PFSK-1 (cell line): ENCODE data around the gene ETS2.

ENCODE experiments used
- FOXP2 ChIP-seq: optimal IDR thresholded peaks from 2 replicates; pipeline ENCODE3; 2011; ENCODE audit warnings: borderline replicate concordance, control low read depth, inconsistent platforms; ENCODE audit not compliant: insufficient read depth; ENCODE audit errors: extremely low read length, extremely low read depth
- POLR2AphosphoS5 ChIP-seq: IDR thresholded peaks from 2 replicates; pipeline ENCODE4 v1.6.1; 2012; ENCODE audit warnings: low read depth, mild to moderate bottlenecking, control low read depth, low read length, moderate library complexity
- REST ChIP-seq, 2 experiments: IDR thresholded peaks; 2 replicates each; pipeline versions ENCODE4 v1.6.1 to v1.8.0; 2011 to 2012; ENCODE audit warnings: low read depth in 2 of 2, low read length in 2 of 2, control low read depth in 1 of 2, inconsistent platforms in 1 of 2, mild to moderate bottlenecking in 1 of 2, moderate library complexity in 1 of 2; ENCODE audit not compliant: insufficient read depth in 1 of 2
- SIN3A ChIP-seq: IDR thresholded peaks from 2 replicates; pipeline ENCODE4 v1.6.1; 2012; ENCODE audit warnings: mild to moderate bottlenecking, low read length, moderate library complexity, borderline replicate concordance; ENCODE audit not compliant: insufficient read depth
- TAF1 ChIP-seq: IDR thresholded peaks from 2 replicates; pipeline ENCODE4 v1.6.1; 2012; ENCODE audit warnings: low read length, control low read depth, borderline replicate concordance; ENCODE audit not compliant: insufficient read depth

ETS2 gene

GRCh38 chr21:38814126-38815059, 8.7 kb downstream of the ETS2 start:
- TF ChIP-seq POLR2AphosphoS5: no peak
- no peak for TF ChIP-seq REST (IDR thresholded peaks at IDR 0.05; ENCODE audit: insufficient read depth in 1 of 2, low read depth in 2 of 2, low read length in 2 of 2)
- no peak for TF ChIP-seq FOXP2
- no peak for TF ChIP-seq TAF1
- no peak for TF ChIP-seq SIN3A

- TF ChIP-seq FOXP2 (no peak), REST (IDR thresholded peaks at IDR 0.05; ENCODE audit: insufficient read depth in 1 of 2, low read depth in 2 of 2, low read length in 2 of 2) (no peak), POLR2AphosphoS5 (no peak), SIN3A (no peak), TAF1 (no peak)
Observed at GRCh38 chr21:38815060-38815405, 9.3 kb downstream of the ETS2 start.

- TF ChIP-seq REST (IDR thresholded peaks at IDR 0.05; ENCODE audit: insufficient read depth in 1 of 2, low read depth in 2 of 2, low read length in 2 of 2): no peak
Observed at GRCh38 chr21:38816400-38816977, 10.8 kb downstream of the ETS2 start.

- TF ChIP-seq FOXP2: no peak
- TF ChIP-seq SIN3A: no peak
- TF ChIP-seq REST (IDR thresholded peaks at IDR 0.05; ENCODE audit: insufficient read depth in 1 of 2, low read depth in 2 of 2, low read length in 2 of 2): no peak
- no peak for TF ChIP-seq TAF1
- no peak for TF ChIP-seq POLR2AphosphoS5
Observed at GRCh38 chr21:38817371-38818324, 11.9 kb downstream of the ETS2 start.
